MV-4-11 (cell line): Measurements from ENCODE around the gene RBM12.

Experiments used
- DNase-seq: peaks from one replicate; lab custom pipeline; 2025; lab: John Stamatoyannopoulos, UW

RBM12 gene

GRCh38 chr20:35653893-35654292, 10.8 kb downstream of the RBM12 start:
- DNase-seq = no peak

GRCh38 chr20:35653430-35653734, 11.3 kb downstream of the RBM12 start:
- no peak for DNase-seq

DNA sequence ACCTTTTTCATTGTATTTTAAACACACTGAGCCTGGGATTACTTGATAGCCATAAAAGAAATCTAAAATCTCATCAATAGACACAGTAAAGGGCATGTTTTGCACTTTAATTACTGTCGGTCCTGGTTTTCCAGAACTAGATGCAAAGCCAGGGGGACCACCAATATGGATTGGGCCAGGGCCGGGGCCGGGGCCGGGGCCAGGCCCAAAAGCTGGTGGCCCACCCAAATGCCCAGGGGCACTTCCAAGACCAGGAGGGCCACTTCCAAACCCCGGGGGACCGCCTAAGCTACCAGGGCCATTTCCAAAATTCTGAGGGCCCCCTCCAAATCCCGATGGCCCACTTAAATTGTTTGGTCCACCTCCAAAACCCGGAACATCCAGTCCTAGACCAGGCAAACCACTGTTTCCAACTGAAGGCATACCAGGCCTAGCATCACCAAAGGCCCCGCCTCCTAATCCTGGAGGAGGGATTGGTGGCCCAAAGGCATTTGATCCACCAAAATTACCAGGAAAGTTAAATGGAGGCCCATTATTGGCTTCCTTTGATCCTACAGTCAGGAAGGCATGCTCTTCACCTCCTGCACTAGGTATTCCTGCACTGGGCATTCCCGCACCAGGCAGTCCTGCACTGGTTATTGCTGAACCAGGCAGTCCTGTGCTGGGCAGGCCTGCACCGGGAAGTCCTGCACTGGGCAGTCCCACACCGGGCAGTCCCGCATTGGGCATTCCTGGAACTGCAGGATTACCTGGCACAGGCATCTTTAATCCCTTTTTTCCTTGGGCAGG, 11.9 kb downstream of the RBM12 start:
- DNase-seq = no peak

DNA sequence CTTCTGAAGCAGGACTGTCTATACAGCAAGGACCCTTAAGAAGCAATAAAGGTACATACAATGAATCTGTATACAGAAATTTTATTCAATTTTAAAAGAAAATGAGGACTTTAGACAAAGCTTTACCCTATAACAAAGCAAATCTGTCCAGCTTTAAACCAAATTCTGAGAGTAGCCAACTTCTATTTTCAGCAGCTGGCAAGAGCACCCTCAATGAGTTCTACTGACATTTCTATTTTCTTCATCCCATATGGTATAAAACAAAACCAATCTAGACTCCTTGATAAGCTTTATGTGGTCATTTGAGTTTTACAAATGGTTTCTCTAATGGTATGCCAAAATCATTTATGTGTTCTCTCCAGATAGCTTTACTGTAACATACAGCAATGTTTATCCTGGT, 12.7 kb downstream of the RBM12 start:
- DNase-seq = no peak

DNA sequence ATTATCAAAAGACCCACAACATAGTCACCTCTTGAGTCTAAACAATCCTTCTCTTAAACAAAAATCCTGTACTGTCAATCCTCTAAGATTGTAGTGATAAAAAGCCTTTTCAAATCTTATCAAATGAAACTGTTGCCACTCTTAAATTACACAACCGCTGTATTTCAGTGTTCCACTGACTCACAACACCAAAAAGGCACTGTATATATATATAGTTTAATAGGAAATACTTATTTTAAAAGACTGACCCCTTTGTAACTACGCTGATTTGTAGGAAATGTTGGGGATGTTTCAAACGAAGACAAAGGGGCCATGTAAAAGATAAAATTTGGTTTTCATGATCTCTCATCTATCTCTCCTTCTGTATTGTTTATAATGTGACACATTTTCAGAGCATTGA, 14.1 kb downstream of the RBM12 start:
- no peak for DNase-seq

DNA sequence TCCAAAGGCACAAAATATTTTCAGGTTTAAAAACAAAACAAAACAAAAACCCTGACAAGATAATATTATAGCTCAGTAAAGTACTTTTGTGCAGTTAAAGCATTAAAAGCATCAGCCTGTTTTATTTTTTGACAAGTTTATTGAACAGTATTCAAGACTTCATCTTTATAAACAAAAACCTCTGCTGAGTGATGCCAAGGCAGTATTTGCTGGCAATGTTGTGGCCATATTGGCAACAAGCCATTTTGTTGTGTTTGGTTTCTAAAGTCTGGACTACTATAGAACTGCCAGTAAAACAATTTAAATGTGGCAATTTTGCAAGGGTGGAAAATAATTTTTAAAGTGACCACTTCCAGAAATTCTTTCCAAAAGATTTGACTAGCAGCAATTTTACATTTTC, 15.9 kb downstream of the RBM12 start:
- no peak for DNase-seq

GRCh38 chr20:35644806-35645205, 19.9 kb downstream of the RBM12 start:
- DNase-seq = no peak

DNA sequence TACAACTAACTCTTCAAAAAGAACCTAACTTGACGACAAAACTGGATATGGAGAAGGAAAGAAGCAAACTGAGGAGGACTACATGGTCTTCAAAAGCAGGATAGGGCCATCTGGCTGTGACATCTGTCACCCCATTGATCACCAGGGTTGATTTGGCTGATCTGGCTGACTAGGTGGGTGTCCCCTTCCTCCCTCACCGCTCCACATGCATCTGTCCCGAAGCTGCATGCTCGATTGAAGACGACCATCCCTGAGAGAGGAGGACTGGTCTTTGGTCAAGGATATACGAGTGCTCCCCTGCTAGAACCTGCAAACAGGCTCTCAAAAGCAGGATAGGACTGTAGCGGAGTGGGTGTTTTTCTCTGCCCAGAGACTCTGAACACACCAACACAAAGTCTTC, 21.7 kb downstream of the RBM12 start:
- no peak for DNase-seq

GRCh38 chr20:35641743-35642142, 23.0 kb downstream of the RBM12 start:
- peak; percentile 37 for DNase-seq

GRCh38 chr20:35640724-35641123, 24.0 kb downstream of the RBM12 start:
- no peak for DNase-seq

DNA sequence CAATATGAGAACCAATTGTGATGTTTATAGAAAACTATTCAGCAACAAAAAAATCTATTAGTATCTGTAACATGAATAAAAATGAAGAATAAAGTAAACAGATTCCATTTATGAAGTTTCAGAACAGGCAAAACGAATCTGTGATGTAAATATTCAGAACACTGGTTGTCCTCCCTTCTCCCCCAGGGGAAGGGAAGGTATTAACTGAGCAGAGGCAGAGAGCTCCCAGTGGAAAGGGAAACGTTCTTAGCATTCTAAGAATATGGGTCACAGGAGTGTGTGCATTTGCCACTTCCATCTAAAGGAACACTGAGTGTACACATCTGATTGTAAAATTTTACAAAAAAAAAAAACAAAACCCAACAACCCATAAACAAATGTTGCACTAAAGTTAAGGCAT, 25.9 kb downstream of the RBM12 start:
- no peak for DNase-seq

- DNase-seq = no peak
Observed at GRCh38 chr20:35637276-35637675, 27.4 kb downstream of the RBM12 start.

- no peak for DNase-seq
Observed at GRCh38 chr20:35636095-35636494, 28.6 kb downstream of the RBM12 start.

DNA sequence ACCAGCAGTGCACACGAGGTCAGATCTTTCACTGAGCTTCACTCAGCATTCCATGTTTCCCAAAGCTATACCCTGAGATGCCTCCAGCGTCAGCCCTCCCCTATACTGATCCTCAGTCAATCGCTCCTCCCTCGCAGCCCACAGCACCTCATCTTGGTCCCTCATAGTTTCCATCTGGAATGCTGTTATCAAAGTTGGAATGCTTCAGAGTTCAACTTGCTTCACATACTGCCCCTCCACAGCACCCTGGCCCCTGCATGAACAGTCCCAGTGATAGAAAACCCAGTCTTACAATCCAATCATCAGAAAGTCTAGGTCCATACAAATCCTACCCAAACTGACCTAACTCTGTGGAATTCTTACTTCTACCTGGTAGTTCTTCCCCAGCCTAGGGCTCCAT, 29.0 kb downstream of the RBM12 start:
- no peak for DNase-seq

- no peak for DNase-seq
Observed at GRCh38 chr20:35632539-35633115, 32.1 kb downstream of the RBM12 start.

DNA sequence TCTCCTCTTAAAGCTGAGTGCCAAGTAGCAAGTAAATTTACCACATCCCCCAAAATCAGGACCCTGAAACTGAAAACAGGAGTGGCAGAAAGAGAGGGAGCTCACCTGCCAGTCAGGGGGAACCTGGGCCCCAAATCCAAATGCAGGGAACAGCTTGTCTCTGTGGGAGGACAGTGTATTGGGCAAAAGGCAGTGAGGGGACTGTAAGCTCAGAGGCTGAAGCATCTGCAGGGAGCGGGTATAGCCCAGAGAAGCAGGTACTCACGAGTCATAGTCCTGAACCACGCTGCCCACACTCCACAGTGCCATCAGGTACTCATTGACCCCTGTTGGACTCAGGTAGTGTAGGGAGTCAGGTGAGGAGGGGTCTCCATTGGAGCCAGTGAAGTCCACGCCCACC, 34.1 kb downstream of the RBM12 start:
- DNase-seq = no peak

- DNase-seq = peak; percentile 62
Observed at GRCh38 chr20:35629427-35630145, 35.1 kb downstream of the RBM12 start.

- DNase-seq = no peak
Observed at GRCh38 chr20:35627121-35627520, 37.6 kb downstream of the RBM12 start.

- no peak for DNase-seq
Observed at GRCh38 chr20:35626386-35627001, 38.2 kb downstream of the RBM12 start.

GRCh38 chr20:35625584-35626385, 38.9 kb downstream of the RBM12 start:
- no peak for DNase-seq

DNA sequence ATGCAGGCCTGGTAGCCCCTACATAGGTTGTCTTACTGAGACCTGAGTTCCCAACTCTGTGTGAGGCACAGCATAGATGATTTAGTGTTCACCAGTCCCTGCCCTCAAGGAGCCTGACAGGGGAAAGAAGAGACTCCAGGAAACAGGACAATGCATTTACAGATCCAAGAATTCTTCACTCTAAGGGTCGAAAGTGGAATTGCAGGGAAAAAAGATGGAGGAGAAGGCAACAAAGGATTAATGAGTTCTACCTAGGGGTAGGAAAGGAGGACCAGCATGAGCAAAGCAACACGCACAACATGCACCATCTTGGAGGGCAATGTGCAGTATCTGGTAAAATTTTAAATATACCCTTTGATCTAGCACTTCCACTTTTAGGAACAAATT, 43.1 kb downstream of the RBM12 start:
- no peak for DNase-seq
